ENCODE measurements around the gene TM4SF20.
A peak's percentile ranks its signal among the peaks of the same experiment; 100 is the strongest.

Gene TM4SF20

GRCh38 chr2:227379095-227379494, at the start of gene TM4SF20:
TSS of gene TM4SF20 (minus strand) at chr2:227379306. CDS start at chr2:227379268, 38 bp downstream.
- DNase-seq (ENCODE audit: low read depth, low spot score), result no peak

GRCh38 chr2:227428731-227429285, 49.7 kb upstream of the TM4SF20 start:
- no peak for DNase-seq (ENCODE audit: low read depth, low spot score)

GRCh38 chr2:227423656-227424499, 44.8 kb upstream of the TM4SF20 start:
- DNase-seq (ENCODE audit: low read depth, low spot score), result no peak

GRCh38 chr2:227420087-227421052, 41.3 kb upstream of the TM4SF20 start:
- no peak for DNase-seq (ENCODE audit: low read depth, low spot score)

GRCh38 chr2:227416701-227417100, 37.6 kb upstream of the TM4SF20 start:
- DNase-seq (ENCODE audit: low read depth, low spot score), result no peak

- DNase-seq (ENCODE audit: low read depth, low spot score), result no peak
Observed at GRCh38 chr2:227415538-227416424, 36.7 kb upstream of the TM4SF20 start.

- no peak for DNase-seq (ENCODE audit: low read depth, low spot score)
Observed at GRCh38 chr2:227414846-227415245, 35.7 kb upstream of the TM4SF20 start.

- no peak for DNase-seq (ENCODE audit: low read depth, low spot score)
Observed at GRCh38 chr2:227413371-227413770, 34.3 kb upstream of the TM4SF20 start.

GRCh38 chr2:227412877-227413276, 33.8 kb upstream of the TM4SF20 start:
- no peak for DNase-seq (ENCODE audit: low read depth, low spot score)

- DNase-seq (ENCODE audit: low read depth, low spot score), result no peak
Observed at GRCh38 chr2:227411990-227412350, 32.9 kb upstream of the TM4SF20 start.

- DNase-seq (ENCODE audit: low read depth, low spot score), result peak; percentile 14
Observed at GRCh38 chr2:227411320-227411989, 32.3 kb upstream of the TM4SF20 start.

GRCh38 chr2:227410191-227410590, 31.1 kb upstream of the TM4SF20 start:
- no peak for DNase-seq (ENCODE audit: low read depth, low spot score)

GRCh38 chr2:227407591-227408151, 28.6 kb upstream of the TM4SF20 start:
- no peak for DNase-seq (ENCODE audit: low read depth, low spot score)

- DNase-seq (ENCODE audit: low read depth, low spot score), result no peak
Observed at GRCh38 chr2:227406177-227407031, 27.3 kb upstream of the TM4SF20 start.

GRCh38 chr2:227404585-227405271, 25.6 kb upstream of the TM4SF20 start:
- DNase-seq (ENCODE audit: low read depth, low spot score), result no peak

- DNase-seq (ENCODE audit: low read depth, low spot score), result no peak
Observed at GRCh38 chr2:227402959-227403358, 23.9 kb upstream of the TM4SF20 start.

- DNase-seq (ENCODE audit: low read depth, low spot score), result no peak
Observed at GRCh38 chr2:227402321-227402720, 23.2 kb upstream of the TM4SF20 start.

GRCh38 chr2:227401550-227401949, 22.4 kb upstream of the TM4SF20 start:
- DNase-seq (ENCODE audit: low read depth, low spot score), result no peak
